Upper lobe of left lung (tissue), 4 donors: Measurements from ENCODE around the gene MTF2.
"Not testable (repeated sequence)": the region's sequence is repeated elsewhere in the genome, so short reads cannot be mapped to it uniquely, and the experiment has no call there.

Source experiments
- CTCF ChIP-seq, 6 experiments: fragments of 450-650 bp in 4 of 6; fragments of 200-600 bp in 2 of 6; sonication (generic) in 2 of 6; IDR thresholded peaks; one replicate each; pipeline ENCODE4 v1.5.1; 2016 to 2019; ENCODE audit warnings: antibody characterized with exemption in 6 of 6
- EP300 ChIP-seq, 4 donors: sonication (generic); formaldehyde crosslinking; IDR thresholded peaks; one replicate each; pipeline ENCODE4 v1.5.1; 2017; ENCODE audit warnings: antibody characterized with exemption in 4 of 4, control low read depth in 2 of 4
- POLR2AphosphoS5 ChIP-seq, 2 donors: sonication (generic); formaldehyde crosslinking; IDR thresholded peaks; one replicate each; pipeline ENCODE4 v1.5.1; 2017; ENCODE audit warnings: antibody characterized with exemption in 2 of 2

- TF ChIP-seq POLR2AphosphoS5, EP300, CTCF (IDR thresholded peaks at IDR 0.05): not testable (repeated sequence)
Measured at GRCh38 chr1:93174638-93175037, 95.6 kb downstream of the MTF2 start.
